GM12865 (cell line): ENCODE measurements around the gene CCL25.

Experiments
- DNase-seq: peaks from one replicate; pipeline ENCODE4 v3.0.0; 2010; ENCODE audit warnings: low read depth
- H3K4me3 ChIP-seq: 2 replicates; pipeline ENCODE4 v1.5.1; 2011; ENCODE audit warnings: mild to moderate bottlenecking, low read depth, low read length, control low read depth
- CTCF ChIP-seq: IDR thresholded peaks from 2 replicates; pipeline ENCODE4 v1.5.1; 2011; ENCODE audit warnings: low read length, control low read depth, low read depth, inconsistent platforms; ENCODE audit not compliant: insufficient read depth; ENCODE audit errors: missing control alignments

The CCL25 gene

GRCh38 chr19:8079988-8080387, 27.4 kb downstream of the CCL25 start:
- H3K4me3 ChIP-seq, result no peak overlapping the region
- TF ChIP-seq CTCF, result no peak
- no peak for DNase-seq

GRCh38 chr19:8080832-8081231, 28.3 kb downstream of the CCL25 start:
- no peak for TF ChIP-seq CTCF
- no peak overlapping the region for H3K4me3 ChIP-seq
- DNase-seq, result no peak

- DNase-seq, result no peak
- no peak overlapping the region for H3K4me3 ChIP-seq
- TF ChIP-seq CTCF, result no peak
Observed at GRCh38 chr19:8081569-8082550, 29.3 kb downstream of the CCL25 start.

GRCh38 chr19:8083141-8083540, 30.6 kb downstream of the CCL25 start:
- TF ChIP-seq CTCF, result no peak
- no peak overlapping the region for H3K4me3 ChIP-seq
- no peak for DNase-seq

- H3K4me3 ChIP-seq, result no peak overlapping the region
- TF ChIP-seq CTCF, result no peak
- DNase-seq, result no peak
Observed at GRCh38 chr19:8084152-8084551, 31.6 kb downstream of the CCL25 start.

GRCh38 chr19:8085598-8086408, 33.2 kb downstream of the CCL25 start:
- TF ChIP-seq CTCF, result no peak
- no peak overlapping the region for H3K4me3 ChIP-seq
- DNase-seq, result no peak
